Islet precursor cell (in vitro differentiated cells): ENCODE results near the gene OXSR1.
A peak's percentile ranks its signal among the peaks of the same experiment; 100 is the strongest.
"Not testable (repeated sequence)": the region's sequence is repeated elsewhere in the genome, so short reads cannot be mapped to it uniquely, and the experiment has no call there.

ENCODE experiments used
- DNase-seq: peaks from one replicate; pipeline ENCODE4 v3.0.0-alpha.2; 2018

Gene OXSR1

DNA sequence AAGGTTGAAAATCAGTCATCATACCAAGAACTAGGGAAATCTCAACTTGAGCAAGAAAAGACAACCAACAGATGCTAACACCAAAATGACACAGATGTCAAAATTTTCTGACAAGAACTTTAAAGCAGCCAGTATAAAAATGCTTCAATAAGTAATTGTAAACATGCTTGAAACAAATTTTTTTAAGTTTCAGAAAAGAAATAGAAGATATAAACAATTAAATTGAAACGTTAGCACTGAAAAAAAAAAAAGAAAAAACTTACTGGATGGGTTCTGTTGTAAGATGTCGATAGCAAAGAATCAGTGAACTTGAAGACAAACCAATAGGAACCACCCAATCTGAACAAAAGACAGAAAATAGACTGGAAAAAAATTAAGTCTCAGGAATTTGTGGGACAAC is 18.8 kb upstream of the OXSR1 start:
- no peak for DNase-seq

GRCh38 chr3:38147421-38147820 is 17.9 kb upstream of the OXSR1 start:
- DNase-seq: no peak

DNA sequence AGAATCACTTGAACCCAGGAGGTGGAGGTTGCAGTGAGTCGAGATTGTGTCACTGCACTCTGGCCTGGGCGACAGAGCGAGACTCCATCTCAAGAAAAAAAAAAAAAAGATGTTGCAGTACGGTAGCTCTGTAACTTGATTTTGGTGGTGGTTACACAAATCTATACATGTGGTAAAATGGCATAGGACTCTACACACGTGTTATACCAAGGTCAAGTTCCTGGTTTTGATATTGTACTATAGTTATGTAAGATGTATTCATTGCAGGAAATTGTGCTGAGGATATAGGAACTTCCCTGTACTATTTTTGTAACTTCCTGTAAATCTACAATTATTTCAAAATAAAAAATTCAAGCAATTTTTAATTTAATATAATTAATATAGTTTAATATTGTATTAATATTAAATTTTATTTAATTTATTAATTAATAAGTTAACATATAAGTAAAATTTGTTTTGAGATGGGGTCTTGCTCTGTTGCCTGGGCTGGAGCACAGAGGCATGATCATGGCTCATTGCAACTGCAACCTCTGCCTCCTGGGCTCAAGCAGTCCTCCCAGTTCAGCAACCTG is 16.9 kb upstream of the OXSR1 start:
- peak; percentile 22 for DNase-seq

DNA sequence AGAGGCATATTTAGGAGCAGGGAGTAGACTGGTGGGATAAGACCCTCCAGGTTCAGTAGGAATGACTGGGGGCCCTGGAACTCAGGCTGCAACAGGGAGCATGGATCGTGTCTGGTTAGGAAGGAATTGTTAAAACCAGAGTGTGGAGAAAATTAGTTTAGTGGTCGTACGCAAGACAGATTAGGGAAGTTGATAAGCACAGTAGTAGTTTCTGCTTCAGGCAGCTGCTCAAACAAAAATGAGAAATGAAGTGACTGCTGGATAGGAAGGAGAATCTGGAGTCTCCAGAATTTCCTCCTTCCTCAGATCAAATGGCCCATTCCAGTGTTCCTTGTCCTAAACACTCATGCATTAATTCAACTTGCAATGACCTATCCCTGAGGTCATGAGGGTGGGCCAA is 15.6 kb upstream of the OXSR1 start:
- DNase-seq: peak; percentile 40

- peak; percentile 26 for DNase-seq
These were observed 14.4 kb upstream of the OXSR1 start for GRCh38 chr3:38150780-38151528.

DNA sequence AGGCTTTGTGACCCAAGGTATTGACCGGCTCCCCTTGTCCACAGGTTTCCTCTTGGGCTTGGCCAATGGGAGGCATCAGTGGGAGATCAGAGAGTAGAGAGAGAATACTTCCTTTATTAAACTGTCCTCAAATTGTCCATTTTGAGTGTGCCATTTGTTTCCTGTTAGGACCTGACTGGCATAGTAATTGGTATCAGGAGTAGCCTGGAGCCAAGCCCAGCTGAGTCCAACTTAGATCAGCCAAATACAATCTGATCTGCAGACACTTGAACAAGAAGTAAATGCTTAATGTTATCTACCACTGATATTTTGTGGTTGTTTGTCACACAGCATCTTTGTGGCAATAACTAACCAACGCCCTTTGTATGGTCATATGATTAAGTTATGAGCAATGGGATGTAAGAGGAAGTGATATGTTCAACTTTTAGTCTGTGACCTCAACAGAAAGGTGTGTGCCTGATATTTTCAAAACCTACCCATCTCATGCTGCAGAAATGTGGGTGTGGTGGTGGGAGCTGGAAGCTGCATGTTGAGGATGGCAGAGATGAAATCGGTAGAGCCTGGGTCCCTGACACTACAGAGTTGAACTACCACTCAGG is 13.6 kb upstream of the OXSR1 start:
- DNase-seq: peak; percentile 19

DNA sequence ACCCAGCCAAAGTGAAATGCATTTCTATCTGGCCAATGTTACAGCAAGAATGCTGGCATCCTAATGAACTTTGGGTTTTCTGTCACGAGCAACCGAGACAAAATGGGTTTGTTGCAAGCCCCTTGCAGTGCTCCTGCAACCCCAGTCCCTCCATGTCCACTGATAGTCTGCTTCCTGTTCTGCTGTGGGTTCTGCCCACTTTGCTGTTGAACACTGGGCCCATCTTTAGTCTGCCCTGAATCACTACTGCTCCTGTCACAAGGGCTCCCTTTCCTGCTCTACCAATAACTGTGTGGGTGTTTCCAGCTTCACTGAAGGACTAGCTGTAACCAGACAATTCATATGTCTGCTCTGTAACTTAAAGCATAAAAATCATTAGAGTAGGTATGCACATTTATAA is 12.7 kb upstream of the OXSR1 start:
- DNase-seq: peak; percentile 29

DNA sequence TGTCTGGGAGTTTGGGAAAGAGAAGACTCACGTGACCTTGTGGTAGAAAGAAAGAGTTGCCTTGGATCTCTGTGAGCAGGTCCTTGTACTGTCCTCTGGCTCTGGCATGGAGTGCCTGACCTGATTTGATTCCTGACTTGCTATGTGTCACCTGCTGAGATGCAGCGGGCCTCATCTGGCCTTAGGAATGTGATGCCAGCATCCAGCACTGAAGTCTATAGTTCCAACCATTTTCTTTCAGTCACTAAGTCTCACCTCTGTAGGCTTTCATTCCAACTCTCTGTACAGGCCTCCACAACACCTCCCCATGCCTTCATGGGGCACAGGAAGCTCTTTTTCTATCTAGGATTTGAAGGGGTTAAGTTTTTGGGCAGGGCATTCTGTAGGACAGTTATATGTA is 12.1 kb upstream of the OXSR1 start:
- DNase-seq: peak; percentile 43

DNA sequence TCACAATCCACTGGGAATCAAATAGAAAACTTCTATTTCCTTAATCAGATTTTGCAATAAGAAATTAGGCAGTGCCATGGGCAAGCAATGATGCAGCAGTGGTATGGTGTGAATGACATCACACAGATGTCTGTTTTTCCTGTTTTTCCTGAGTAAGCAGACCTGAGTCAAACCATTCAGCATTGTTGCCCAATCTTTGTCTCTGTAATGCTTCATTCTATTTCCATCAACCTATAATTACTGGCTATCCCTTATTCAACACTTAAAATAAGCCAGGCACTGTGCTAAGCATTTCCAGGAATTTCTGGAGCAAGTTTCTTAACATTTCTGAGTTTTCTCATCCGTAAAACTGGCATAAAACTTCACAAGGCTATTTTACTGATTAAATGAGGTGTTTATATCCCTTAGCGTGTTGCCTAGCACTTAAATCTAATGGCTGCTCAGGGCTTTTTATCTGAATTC is 11.3 kb upstream of the OXSR1 start:
- DNase-seq: peak; percentile 54

- peak; percentile 89 for DNase-seq
These were observed 10.6 kb upstream of the OXSR1 start for GRCh38 chr3:38154625-38155255.

DNA sequence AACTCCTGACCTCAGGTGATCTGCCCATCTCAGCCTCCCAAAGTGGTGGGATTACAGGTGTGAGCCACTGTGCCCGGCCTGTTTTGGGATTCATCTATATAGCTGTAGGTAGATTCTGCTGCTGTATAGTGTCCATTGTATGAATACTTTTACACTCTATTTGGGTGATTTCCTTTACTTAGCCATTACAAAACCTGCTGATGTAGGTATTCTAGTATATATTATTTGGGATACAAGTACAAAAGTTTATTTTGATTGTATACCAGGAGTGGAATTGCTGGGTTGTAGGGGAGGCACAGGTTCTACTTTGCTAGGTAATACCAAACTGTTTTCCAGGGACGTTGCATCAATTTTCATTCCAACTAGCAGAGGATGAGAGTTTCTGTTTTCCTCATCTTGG is 9.5 kb upstream of the OXSR1 start:
- peak; percentile 4 for DNase-seq

GRCh38 chr3:38157117-38157516 is 8.2 kb upstream of the OXSR1 start:
- no peak for DNase-seq

- DNase-seq: no peak
These were observed 7.7 kb upstream of the OXSR1 start for GRCh38 chr3:38157595-38157994.

GRCh38 chr3:38158472-38158871 is 6.9 kb upstream of the OXSR1 start:
- DNase-seq: no peak

DNA sequence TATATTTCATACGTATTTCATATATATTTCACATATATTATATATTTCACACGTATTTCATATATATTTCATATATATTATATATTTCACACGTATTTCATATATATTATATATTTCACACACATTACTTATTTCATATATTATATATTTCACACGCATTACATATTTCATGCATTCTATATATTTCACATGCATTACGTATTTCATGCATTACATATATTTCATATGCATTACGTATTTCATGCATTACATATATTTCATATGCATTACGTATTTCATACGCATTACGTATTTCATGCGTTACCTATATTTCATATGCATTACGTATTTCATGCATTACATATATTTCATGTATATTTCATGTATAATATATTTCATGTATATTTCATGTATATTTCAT is 4.6 kb upstream of the OXSR1 start:
- DNase-seq: not testable (repeated sequence)

DNA sequence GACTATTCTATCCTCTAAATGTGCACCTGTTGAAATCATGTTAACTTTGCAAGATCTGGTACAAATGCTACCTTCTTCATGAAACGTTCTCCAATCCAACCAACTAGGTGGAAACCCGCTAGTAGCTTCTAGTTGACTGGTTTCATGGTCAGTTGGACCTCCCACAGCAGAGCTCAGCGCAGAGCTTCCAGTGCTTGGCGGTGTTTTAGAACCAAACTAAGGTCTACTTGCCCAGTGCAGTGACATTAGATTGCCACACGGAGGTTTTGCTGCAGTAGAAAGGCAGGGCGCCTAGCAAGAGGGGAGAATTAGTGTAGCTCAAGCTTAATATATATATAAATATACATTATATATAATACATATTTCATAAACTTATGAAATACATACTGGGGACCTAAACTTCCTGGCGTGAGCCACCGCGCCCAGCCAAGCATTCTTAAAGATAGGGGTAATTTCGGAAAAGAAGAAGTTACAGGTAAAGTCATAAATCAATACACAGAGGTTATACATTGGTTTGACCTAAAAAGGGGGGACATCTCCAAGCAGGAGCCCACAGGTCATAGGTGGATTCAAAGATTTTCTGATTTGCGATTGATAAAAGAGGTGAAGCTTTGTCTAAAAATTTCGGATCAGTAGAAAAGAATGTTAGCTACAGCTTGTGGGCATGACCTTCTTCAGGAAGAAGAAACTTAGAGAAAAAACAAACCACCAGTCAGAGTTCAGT is 2.1 kb upstream of the OXSR1 start:
- DNase-seq: no peak

DNA sequence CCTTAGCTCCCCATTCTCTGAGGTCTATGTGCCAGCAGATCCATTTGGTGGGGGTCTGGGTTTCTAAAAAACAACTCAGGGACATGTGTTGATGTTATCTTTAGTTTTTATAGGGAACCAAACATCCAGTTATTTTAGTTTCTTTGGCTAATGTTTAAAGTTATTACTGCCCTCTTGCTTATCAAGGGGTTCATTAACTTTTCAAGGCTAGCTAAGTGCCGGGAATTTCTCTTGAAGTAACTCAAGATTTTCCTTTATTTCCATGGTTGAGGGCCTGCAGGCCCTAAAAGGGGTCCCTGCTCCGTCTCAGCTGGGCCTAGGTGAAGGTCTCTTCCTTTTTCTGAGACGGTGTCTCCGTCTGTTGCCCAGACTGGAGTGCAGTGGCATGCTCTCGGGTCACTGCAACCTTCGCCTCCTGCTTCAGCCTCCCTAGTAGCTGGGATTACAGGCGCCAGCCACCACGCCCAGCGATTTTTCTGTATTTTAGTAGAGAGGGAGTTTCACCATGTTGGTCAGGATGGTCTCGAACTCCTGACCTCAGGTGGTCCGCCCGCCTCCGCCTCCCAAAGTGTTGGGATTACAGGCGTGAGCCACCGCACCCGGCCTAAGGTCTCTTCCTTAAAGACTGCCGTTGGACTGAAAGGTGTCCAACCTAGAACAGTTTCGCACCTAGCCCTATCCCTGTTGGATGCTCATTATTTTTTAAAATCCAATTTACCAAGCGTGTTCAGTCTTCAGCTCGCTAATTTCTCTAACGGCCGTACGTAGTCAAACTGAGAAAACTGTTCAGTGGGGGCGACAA is 1.3 kb upstream of the OXSR1 start:
- DNase-seq: no peak

- no peak for DNase-seq
These were observed 740 bp upstream of the OXSR1 start for GRCh38 chr3:38164643-38164951.

DNA sequence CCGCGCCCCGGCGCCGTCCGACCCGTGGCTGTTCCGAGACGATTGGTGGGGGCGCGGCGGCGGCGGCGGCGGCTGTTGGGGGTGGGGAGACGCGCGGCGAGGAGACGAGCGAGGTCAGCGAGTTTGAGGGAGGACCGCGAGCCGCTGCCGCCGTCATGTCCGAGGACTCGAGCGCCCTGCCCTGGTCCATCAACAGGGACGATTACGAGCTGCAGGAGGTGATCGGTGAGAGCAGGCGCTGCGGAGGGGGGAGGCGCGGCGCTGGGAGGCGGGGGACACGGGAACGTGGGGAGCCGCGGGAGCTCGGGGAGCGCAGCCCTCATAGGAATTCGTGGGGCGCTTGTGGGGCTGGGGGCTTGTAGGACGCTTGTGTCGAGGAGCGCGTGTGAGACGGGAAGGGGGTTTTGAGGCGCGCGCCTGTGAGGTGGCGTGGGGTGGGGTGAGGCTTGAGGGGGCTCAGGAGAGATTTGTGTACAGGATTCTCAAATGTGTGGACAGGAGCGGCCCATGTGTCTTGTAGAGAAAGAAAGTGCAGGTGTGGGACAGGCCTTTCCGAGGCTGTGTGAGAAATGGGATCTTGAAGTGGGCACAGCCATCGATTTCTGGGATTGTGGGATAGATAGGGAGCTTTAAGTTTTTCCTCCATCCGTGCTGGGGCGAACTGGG is 518 bp downstream of the OXSR1 start:
- no peak for DNase-seq

GRCh38 chr3:38167591-38167990 is 2.3 kb downstream of the OXSR1 start:
- DNase-seq: no peak

- no peak for DNase-seq
These were observed 3.1 kb downstream of the OXSR1 start for GRCh38 chr3:38168151-38169026.
